GM12891 (cell line): ENCODE data around the gene SLC25A26.

ENCODE experiments used
- POLR2A ChIP-seq: IDR thresholded peaks from 2 replicates; pipeline ENCODE4 v1.6.1; 2011; ENCODE audit warnings: low read depth, low read length, control low read depth
- POLR2AphosphoS5 ChIP-seq: IDR thresholded peaks from 2 replicates; pipeline ENCODE4 v1.6.1; 2011; ENCODE audit warnings: low read depth, low read length, control low read depth

DNA sequence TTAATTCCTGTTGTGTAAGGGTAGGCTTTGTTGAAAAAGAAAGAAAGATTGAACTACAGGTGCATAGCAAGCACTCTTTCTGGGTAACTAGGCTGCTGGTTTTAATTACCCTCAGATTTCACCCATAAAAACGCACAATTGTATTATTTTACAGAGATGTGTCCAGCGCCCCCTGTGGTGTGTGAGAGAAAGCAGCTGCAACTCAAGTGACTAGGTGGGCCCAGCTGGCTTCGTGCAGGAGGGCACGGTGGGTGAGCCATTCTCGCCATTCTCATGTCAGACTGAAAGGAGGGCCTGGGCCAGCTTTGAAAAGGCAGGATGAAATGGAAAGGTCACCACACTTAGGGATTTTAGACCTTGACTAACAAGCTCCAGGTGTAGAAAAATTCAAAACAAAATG lies 157.5 kb downstream of the SLC25A26 start:
- TF ChIP-seq POLR2A (no peak), POLR2AphosphoS5 (no peak)
